GM19397 (cell line): ENCODE results near the gene OR8D4.
"Not testable (repeated sequence)": the region's sequence is repeated elsewhere in the genome, so short reads cannot be mapped to it uniquely, and the experiment has no call there.

Experiments
- ATAC-seq: cut with Tn5 transposase; IDR thresholded peaks from one replicate; pipeline ENCODE4 v1.9.1; 2021; ENCODE audit warnings: mild to moderate bottlenecking, moderate library complexity; ENCODE audit not compliant: unreplicated experiment

Gene OR8D4

DNA sequence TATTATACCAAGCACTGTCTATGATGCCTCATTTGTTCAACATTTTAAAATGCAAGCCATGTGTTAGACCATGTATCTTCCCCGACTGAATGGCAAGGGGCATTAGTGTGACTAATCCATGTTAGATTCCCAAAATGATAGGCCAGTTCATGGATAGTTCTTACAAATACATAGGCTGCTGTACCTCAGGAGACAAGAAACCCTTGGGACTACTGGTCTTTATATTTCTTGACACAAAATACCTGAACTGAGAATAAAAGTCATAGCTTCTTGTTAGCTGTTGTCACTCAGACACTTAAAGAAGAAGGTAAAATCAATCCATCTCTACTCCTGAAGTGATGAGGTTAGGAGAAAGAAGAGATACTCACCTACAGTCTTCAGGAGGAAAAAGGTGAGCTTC, at the start of gene OR8D4:
OR8D4 (plus strand) TSS at position 301 of the 400 bp plus-strand sequence. CDS start 4,265 bp downstream, outside the sequence.
- no peak for ATAC-seq

DNA sequence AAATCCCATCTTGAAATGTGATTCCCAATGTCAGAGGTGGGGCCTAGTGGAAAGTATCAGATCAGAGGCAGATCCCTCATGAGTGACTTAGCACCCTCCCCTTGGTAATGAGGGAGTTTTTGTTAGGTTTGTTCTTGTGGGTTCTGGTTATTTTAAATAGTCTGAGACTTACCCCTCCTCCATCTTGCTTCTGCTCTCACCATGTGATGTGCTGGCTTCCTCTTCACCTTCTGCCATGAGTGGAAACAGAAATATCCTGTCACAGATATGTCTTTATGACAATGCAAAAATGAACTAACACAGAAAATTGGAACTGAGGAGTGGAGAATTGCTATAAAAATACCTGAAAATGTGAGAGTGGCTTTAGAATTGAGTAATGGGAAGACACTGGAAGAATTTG, 49.6 kb upstream of the OR8D4 start:
- no peak for ATAC-seq

DNA sequence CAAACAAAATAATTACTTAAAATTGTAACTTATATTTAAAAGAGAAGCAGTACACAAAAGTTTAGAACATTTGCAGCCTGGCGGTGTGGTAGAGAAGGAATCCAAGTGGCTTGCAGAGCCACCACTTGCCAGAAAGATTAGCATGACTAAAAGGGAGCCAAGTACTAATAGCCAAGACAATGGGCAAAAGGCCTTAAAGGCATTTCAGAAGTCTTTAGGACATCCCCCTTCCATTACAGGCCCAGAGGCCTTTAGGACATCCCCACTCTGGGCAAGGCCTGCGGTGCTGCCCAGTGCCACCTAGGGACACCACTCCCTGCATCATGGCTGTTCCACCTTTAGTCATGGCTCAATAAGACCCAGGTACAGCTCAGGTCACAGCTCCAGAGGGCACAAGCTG, 48.9 kb upstream of the OR8D4 start:
- ATAC-seq: no peak

DNA sequence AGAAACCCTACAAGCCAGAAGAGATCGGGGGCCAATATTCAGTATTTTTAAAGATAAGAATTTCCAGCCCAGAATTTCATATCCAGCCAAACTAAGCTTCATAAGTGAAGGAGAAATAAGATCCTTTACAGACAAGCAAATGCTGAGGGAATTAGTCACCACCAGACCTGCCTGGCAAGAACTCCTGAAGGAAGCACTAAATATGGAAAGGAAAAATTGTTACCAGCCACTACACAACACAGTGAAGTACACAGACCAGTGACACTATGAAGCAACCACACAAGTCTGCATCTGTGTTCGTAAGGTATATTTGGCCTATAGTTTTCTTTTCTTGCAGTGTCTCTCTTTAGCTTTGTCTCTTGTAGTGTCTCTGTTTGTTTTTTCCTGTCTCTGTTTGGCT, 45.5 kb upstream of the OR8D4 start:
- no peak for ATAC-seq

DNA sequence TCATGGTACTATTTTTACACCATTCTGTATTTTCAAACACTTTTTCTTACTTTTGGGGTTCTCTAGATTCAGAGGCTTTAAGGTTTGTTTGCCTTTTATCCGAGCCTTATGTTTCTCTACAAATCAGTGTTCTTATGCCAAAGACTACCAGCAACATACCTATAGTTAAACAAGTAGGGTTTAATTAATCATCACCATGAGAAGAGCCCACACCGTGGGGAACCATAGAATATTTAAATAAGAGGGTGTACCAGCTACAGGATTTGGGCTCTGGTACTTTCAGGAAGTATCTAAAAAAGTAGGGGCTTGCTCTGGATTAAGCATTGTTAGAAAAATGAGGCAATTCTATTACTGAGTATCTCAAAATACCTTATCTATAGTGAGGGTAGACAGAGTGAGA, 42.2 kb upstream of the OR8D4 start:
- no peak for ATAC-seq

DNA sequence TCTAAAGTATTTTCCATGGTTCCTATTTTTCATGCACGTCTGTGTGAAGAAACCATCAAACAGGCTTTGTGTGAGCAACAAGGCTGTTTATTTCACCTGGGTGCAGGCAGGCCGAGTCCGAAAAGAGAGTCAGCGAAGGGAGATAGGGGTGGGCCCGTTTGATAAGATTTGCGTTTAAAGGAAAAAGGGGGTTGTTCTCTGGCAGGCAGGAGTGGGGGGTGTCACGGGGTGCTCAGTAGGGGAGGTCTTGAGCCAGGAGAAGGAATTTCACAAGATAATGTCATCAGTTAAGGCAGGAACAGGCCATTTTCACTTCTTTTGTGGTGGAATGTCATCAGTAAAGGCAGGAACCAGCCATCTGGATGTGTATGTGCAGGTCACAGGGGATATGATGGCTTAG, 36.7 kb upstream of the OR8D4 start:
- not testable (repeated sequence) for ATAC-seq

DNA sequence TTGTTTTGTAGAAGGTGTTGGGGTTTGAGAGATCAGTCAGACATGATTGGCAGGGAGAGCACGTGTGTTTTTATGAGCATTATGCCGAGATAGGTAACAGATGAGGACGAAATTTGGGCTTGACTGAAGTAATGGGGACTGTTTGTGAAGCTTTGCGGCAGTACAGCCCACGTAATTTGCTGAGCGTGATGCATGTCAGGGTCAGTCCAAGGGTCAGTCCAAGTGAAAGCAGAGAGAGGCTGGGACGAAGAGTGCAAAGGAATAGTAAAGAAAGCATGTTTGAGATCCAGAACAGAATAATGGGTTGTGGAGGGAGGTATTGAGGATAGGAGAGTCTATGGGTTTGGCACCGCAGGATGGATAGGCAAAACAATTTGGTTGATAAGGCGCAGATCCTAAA, 34.2 kb upstream of the OR8D4 start:
- ATAC-seq: not testable (repeated sequence)

DNA sequence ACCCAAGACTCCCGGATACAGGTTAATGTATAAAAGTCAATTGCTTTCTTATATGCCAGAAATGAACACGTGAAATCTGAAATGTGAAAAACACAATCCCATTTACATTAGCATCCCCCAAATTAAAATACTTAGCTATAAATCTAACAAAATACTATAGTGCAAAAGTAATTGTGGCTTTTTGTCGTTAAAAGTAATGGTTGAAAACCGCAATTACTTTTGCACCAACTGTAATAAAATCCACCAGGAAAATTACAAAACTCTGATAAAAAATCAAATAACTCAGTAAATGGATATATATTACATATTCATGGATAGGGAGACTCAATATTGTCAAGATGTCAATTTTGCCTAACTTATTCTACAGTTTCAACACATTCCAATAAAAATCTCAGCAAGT, 21.1 kb upstream of the OR8D4 start:
- no peak for ATAC-seq

DNA sequence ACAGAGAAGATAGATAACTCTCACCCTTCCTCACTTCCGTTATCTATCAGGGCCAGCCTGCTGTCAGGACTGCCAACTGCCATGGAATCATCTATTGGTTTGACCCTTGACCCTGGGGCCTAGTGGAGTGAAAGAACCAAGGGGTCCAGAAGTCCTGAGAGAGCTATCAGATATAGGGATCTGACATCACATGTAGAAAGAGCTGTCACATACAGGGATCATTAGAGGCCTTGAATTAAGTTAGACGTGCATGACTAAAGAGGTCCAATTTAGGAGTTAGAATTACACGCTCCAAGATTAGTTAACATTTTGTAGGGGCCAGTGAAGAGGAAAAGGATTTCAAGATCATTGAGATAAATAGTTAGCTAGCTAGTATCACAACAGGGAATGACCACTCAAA, 16.4 kb upstream of the OR8D4 start, which contains the start of gene TMEM225:
TMEM225 (minus strand) TSS at position 101 of the 400 bp plus-strand sequence. CDS start 245 bp downstream, outside the sequence.
- no peak for ATAC-seq

DNA sequence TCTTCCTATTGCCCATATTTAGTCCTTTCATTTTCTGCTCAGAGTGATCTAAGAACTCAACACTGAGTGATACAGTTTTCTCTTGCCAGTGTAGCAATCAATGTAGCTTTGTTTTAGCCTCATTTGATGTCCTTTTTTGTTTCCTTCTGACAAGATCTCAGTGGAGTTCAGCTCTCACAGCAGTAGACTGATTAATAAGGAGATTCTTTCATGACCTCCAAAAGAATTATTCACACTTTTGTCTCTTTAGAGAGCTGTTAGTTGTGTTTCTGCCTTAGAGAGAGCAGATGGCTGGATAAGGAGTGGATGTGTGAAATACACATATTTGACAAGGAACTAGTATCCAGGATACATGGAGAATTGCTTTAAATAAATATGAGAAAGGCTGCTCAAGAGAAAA, 9.9 kb upstream of the OR8D4 start:
- no peak for ATAC-seq

DNA sequence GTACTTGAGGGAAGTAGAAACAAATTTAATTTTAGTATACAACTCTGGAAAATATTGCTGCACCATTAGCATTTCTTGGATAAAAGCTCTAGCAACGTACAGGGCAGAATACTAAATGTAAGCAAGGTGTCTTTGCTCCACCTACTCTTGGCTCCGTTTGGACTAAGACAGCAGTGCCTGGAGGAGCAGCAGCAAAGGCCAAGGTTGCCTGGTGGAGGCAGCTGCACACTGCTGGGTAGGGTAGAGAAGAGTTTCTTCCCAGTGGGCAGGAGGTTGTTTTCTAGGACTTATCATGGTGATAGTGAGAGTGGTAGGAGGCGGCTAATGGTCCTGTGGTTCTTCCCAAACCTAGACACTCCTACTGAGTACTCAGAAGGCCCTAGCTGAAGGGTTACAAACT, 2.2 kb upstream of the OR8D4 start:
- no peak for ATAC-seq

DNA sequence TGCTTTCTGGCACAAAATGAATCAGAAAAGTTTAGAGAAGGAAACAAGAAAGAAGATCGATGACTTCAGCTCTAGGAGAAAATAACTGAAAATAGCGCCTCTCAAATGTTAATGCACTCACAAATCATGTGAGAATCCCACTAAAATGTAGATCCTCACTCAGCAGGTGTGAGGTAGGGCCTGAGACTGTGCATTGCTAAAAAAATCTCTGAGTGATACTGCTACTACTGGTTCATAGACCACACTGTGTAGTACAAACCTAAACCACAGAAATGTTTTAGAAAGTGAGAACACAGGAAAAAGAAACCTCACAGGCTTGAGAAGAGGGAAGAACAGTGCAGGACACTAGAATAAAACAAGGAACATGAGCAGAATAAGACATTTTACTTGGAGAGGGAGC, 2.0 kb downstream of the OR8D4 start:
- no peak for ATAC-seq

DNA sequence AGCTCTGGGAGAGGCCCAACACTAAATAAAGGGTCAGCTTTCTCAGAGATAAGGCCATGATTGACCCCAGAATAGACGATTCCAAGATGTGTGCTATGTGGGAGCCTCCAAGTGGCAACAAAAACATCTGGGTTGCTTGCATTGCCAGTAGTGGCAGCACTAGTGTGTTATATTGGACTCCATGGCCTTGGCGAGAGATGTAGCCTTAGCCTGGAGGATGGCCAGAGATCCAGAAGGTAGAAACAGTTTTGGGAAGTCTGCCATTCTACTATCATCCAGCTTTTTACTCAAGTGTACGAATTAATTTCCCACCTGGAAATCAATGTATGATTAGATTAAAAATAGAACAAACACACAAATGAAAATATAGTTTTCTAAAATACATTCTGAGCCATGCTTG, 3.0 kb downstream of the OR8D4 start:
- ATAC-seq: no peak

DNA sequence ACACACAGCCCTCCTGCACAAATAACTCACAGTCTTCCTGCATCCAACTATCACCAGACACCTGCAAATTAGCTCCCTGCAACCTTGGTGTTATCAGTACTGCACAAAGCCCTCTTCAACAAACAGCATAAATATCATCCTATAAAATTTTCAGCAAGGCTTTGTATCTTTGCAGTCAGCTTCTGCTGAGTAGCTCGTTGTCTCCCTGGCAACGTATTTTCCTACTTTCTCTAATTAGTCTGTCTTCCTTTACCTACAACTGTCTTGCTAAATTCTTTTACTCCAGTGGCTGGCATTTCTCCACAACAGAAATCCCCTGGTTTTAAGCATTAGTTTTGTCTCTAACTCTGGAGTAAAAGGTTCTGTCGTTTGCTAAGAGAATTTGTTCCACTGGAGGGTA, 3.9 kb downstream of the OR8D4 start:
- ATAC-seq: no peak

DNA sequence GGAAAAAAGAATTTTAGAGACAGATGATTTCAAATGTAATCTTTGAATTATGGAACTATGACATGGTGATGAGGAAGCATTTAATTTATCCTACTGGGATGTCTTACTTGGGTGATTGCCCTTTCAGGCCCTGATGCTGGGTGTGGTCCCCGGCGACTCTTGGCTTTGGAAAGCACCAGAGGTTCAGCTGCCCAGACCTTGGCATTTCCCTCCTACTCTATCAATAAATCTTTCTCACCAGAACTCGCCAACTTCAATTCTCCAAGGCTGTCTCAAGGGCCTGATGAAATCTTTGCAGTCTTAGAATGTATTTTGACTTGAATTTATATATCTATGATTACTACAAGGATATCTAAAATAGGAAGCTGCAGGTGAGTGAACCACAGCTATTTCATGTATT, 19.0 kb downstream of the OR8D4 start:
- ATAC-seq: no peak

DNA sequence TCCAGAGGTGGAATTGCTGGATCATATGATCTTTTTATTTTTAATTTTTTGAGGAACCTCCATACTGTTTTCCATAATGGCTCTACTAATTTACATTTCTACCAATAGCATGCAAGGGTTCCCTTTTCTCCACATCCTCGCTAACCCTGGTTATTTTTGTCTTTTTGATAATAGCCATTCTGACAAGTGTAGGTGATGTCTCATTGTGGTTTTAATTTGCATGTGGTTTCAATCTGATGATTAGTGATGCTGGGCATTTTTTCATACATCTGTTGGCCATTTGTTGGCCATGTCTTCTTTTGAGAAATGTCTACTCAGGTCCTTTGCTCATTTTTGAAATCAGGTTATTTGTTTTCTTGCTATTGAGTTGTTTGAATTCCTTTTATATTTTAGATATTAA, 22.1 kb downstream of the OR8D4 start:
- ATAC-seq: no peak

DNA sequence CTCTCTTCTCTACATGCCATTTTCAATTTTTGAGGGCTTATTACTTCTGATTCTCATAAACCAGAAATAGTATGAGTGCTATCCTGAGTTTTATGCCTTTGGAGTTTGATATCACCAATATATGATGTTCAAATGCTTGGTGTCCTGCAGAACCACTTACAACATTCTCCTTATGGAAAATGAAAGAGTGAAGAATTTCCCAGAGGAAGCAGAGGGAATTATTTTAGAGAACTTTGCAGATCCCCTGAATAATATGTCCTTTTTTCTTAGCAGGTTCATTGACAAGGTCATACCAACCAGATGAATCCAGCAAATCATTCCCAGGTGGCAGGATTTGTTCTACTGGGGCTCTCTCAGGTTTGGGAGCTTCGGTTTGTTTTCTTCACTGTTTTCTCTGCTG, 37.4 kb downstream of the OR8D4 start, which contains the start of gene OR4D5:
OR4D5 (plus strand) TSS at position 301 of the 400 bp plus-strand sequence; CDS start at position 301, 0 bp downstream.
- ATAC-seq: no peak

DNA sequence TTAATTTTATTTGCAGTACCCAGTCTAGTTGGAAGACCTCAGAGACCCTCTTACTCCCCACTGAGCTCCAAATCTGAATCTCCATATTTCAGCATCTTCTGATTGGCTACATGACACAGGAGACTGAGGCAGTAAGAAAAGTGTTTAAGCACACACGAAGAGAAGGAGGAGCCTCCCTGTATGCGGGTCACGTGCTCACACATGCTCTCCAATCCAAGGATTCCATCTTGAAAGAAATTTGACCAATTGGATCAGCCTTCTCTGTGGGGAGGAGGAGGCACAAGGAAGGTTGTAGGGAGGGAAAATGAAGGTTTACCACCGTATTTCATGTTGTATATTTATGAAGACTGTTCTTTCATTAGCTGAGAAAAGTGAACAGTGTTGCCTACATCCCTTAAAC, 40.4 kb downstream of the OR8D4 start:
- ATAC-seq: no peak

DNA sequence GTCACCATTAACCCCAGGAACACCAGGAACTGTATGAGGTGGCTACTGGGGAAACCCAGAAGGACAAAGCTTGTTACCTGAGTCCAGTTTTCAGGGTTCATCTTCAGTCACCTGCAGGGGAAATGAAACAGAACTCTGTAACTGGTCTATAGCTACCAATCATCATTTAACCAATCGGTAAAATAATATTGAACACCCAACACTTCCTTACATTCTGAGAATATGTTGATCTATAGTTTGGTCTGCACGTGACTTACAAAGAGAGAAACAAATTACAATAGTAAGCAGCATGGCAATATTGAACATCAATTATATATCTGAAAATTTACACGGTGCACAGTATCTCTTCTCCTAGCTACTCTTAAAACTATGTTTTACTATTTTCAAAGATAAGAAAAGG, 41.8 kb downstream of the OR8D4 start, which contains the start of gene OR6T1:
OR6T1 (minus strand) TSS at position 101 of the 400 bp plus-strand sequence; CDS start at position 101, 0 bp downstream.
- no peak for ATAC-seq

DNA sequence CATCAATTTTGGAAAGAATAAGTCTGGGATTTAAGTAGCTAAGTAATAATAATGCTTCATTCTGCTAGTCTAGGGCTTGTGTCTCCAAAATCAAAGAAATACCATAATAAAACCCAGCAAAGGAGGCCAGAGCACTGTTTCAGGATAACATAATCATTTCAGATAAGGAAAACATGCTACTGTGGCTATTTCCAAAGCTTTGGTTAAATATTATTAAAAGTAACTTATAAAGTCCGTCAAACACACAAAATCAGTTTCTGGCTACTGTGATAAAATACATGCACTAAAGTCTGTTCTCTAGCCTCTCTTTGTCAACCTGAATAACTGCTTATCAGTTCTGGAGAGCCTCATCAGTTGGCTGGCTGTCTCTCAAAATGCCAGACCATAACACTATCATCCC, 43.2 kb downstream of the OR8D4 start:
- no peak for ATAC-seq

DNA sequence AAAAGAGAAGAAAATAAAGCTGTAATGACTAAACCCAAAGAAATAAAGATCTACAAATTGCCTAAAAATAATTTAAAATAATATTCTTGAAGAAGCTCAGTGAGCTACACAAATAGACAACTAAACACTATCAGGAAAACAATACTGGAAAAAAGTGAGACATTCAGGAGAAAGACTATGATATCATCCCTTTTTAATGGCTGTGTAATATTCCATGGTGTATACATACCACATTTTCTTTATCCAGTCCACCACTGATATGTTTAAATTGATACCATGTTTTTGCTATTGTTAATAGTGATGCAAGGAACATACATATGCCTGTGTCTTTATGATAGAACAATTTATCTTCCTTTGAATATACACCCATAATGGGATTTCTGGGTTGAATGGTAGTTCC, 54.8 kb downstream of the OR8D4 start:
- no peak for ATAC-seq
